MCF 10A (cell line): ENCODE results near the gene ABLIM3. TPM values are rescaled to one million over a fixed set of nuclear protein-coding genes. Genes with fewer than 3 reads are reported as not detected.
A peak's percentile ranks its signal among the peaks of the same experiment; 100 is the strongest.

ENCODE experiments used
- BruUV-seq: library from RNA; stranded (reverse); fragments of 400-500 nt; replicated peaks from 2 replicates; lab custom pipeline; 2021; lab: Mats Ljungman, UMichigan
- CTCF ChIA-PET: fragments of 300-600 bp; sonication (Branson Sonifier 250); formaldehyde crosslinking; extraction: SDS; loops from one replicate; lab custom pipeline; 2021; ENCODE audit warnings: antibody characterized with exemption, inconsistent platforms; lab: Yijun Ruan, JAX
- POLR2A ChIA-PET: fragments of 300-600, 350-650 bp; sonication (Branson Sonifier 250); formaldehyde crosslinking; extraction: SDS; loops from one replicate; lab custom pipeline; 2020; ENCODE audit warnings: antibody characterized with exemption, inconsistent platforms; lab: Yijun Ruan, JAX
- DNase-seq: peaks from one replicate; pipeline ENCODE4 v3.0.0-alpha.2; 2018; ENCODE audit not compliant: unreplicated experiment
- H3K27ac Mint-ChIP-seq: one replicate; pipeline ENCODE4 v1.8.0; 2022; ENCODE audit warnings: mild to moderate bottlenecking, low read depth, mixed read lengths; ENCODE audit not compliant: unreplicated experiment
- H3K27me3 Mint-ChIP-seq: one replicate; pipeline ENCODE4 v1.8.0; 2022; ENCODE audit warnings: mixed read lengths; ENCODE audit not compliant: insufficient read depth, unreplicated experiment
- H3K36me3 Mint-ChIP-seq: one replicate; pipeline ENCODE4 v1.8.0; 2022; ENCODE audit warnings: mild to moderate bottlenecking, moderate library complexity, mixed read lengths; ENCODE audit not compliant: insufficient read depth, unreplicated experiment
- H3K4me1 Mint-ChIP-seq: one replicate; pipeline ENCODE4 v1.8.0; 2022; ENCODE audit warnings: mixed read lengths; ENCODE audit not compliant: insufficient read depth, unreplicated experiment
- H3K4me3 Mint-ChIP-seq: one replicate; pipeline ENCODE4 v1.8.0; 2022; ENCODE audit warnings: mild to moderate bottlenecking, moderate library complexity, mixed read lengths; ENCODE audit not compliant: unreplicated experiment
- H3K9me3 Mint-ChIP-seq: one replicate; pipeline ENCODE4 v1.8.0; 2022; ENCODE audit warnings: mixed read lengths; ENCODE audit not compliant: unreplicated experiment
- CTCF ChIP-seq: fragments of 200-600 bp; IDR thresholded peaks from one replicate; pipeline ENCODE4 v1.8.0; 2022; ENCODE audit warnings: antibody characterized with exemption, mild to moderate bottlenecking; ENCODE audit not compliant: unreplicated experiment
- intact Hi-C: fragments of 100-400 bp; cut with micrococcal nuclease; formaldehyde crosslinking; loops from 2 replicates; pipeline ENCODE4 v1.14.1; 2022
- total RNA-seq: library from RNA; stranded (reverse); gene quantifications from 2 replicates; pipeline ENCODE4 v1.2.3, GENCODE V29; 2022

ABLIM3 gene
- total RNA-seq, 1 experiment from 2014 or later = 168 TPM

GRCh38 chr5:149278451-149279210, 137.3 kb downstream of the ABLIM3 start:
- Mint-ChIP-seq H3K4me3 (no peak overlapping the region), H3K4me1 (no peaks in the 10 kb centered on the region), H3K36me3 (no peaks in the 10 kb centered on the region), H3K27ac (no peak overlapping the region), H3K9me3 (no peaks in the 10 kb centered on the region), H3K27me3 (no peaks in the 10 kb centered on the region)
- ChIA-PET CTCF (interaction anchor here (0.5 to 2.0 kb wide), 7 partner anchors 13 to 548 kb away, joined by 3 to 8 read pairs (median 3); no protein-coding TSS in a partner anchor), POLR2A (interaction anchor here (1.3 kb wide), 1 partner anchor 50 kb away, joined by 3 read pairs; no protein-coding TSS in a partner anchor)
- BruUV-seq = no TSS peak
- DNase-seq = no peak
- intact Hi-C loops = no loop called here
- TF ChIP-seq CTCF = no peak

GRCh38 chr5:149279661-149280060, 138.4 kb downstream of the ABLIM3 start:
- BruUV-seq = no TSS peak
- Mint-ChIP-seq H3K27me3 (no peaks in the 10 kb centered on the region), H3K4me1 (peaks cover 4% of the 10 kb centered on the region), H3K4me3 (no peak overlapping the region), H3K36me3 (no peaks in the 10 kb centered on the region), H3K27ac (no peak overlapping the region), H3K9me3 (no peaks in the 10 kb centered on the region)
- intact Hi-C loops = no loop called here
- POLR2A ChIA-PET = interaction anchor here (0.5 to 1.3 kb wide), 2 partner anchors 51 to 319 kb away, joined by 3 to 4 read pairs; no protein-coding TSS in a partner anchor
- no peak for DNase-seq
- no peak for TF ChIP-seq CTCF
- CTCF ChIA-PET = interaction anchor here (0.8 to 2.0 kb wide), 5 partner anchors 10 to 549 kb away, joined by 3 to 8 read pairs (median 4); no protein-coding TSS in a partner anchor

GRCh38 chr5:149280124-149280523, 138.8 kb downstream of the ABLIM3 start:
- H3K4me3 Mint-ChIP-seq = no peak overlapping the region
- H3K36me3 Mint-ChIP-seq = no peaks in the 10 kb centered on the region
- ChIA-PET POLR2A (interaction anchor here (0.8 to 1.3 kb wide), 2 partner anchors 52 to 330 kb away, joined by 3 read pairs; no protein-coding TSS in a partner anchor), CTCF (interaction anchor here (0.8 to 1.1 kb wide), 3 partner anchors 11 to 184 kb away, joined by 4 to 8 read pairs (median 4); no protein-coding TSS in a partner anchor)
- TF ChIP-seq CTCF = peak; percentile 7
- peaks cover 6% of the 10 kb centered on the region for H3K4me1 Mint-ChIP-seq
- BruUV-seq = no TSS peak
- H3K9me3 Mint-ChIP-seq = no peaks in the 10 kb centered on the region
- intact Hi-C loops = no loop called here
- H3K27me3 Mint-ChIP-seq = no peaks in the 10 kb centered on the region
- H3K27ac Mint-ChIP-seq = no peak overlapping the region
- DNase-seq = no peak

- Mint-ChIP-seq H3K27me3 (no peaks in the 10 kb centered on the region), H3K27ac (no peak overlapping the region), H3K4me3 (no peak overlapping the region), H3K4me1 (peaks cover 13% of the 10 kb centered on the region), H3K36me3 (no peaks in the 10 kb centered on the region), H3K9me3 (no peaks in the 10 kb centered on the region)
- intact Hi-C loops = no loop called here
- ChIA-PET CTCF (no interaction called here), POLR2A (interaction anchor here (0.8 kb wide), 1 partner anchor 331 kb away, joined by 3 read pairs; no protein-coding TSS in a partner anchor)
- no TSS peak for BruUV-seq
- no peak for DNase-seq
- no peak for TF ChIP-seq CTCF
Measured at GRCh38 chr5:149280802-149281201, 139.5 kb downstream of the ABLIM3 start.
